ENCODE results near the gene CAMKK1. TPM values are rescaled to one million over a fixed set of nuclear protein-coding genes. Genes with fewer than 3 reads are reported as not detected.

Gene CAMKK1
- polyA plus RNA-seq, 1 experiment = 2.8 TPM

DNA sequence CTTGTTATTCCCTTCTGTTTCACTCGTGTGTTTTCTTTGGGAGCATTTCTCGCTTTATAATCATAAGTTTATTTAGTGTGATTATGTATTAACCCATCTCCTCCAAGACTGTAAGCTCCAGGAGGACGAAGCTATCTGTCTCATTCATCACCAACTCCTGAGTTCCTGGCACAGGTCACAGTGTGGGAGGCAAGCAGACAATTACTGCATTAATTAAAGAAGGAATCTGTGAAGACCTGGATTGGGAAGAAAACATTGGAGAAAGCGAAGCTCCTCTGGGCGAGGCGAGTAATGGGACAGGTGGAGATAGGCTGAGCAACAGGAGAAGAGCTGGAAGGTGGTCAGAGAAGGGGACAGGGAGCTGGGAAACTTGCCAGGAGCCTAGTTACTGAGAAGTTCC, 7.8 kb upstream of the CAMKK1 start:
- no peak for DNase-seq (ENCODE audit: low read depth, low spot score)

DNA sequence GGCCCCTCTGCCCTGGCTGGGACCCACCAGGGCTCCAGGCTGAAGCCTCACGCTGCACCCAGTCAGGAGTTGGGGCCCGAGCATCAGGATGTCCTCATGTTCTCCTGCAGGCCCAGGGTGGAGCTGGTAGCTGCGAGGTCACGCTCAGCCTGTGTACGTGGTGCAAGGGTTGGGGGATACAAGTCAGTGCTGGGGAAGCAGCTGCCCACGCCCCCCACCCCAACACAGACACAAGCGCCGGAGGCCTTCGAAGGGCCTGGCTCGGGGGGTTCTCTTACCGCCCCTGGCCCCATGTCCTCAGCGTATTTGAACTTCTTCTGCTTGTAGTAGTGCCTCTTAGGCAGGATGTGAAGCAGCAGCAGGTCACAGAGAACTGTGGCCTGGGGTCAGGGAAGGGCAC, 4.9 kb upstream of the CAMKK1 start:
- H3K4me3 ChIP-seq (ENCODE audit: low read depth, low read length) = no peak overlapping the region
- ChIA-PET CTCF (interaction anchor here (0.6 kb wide), 1 partner anchor 15 kb away, joined by 3 read pairs; no protein-coding TSS in a partner anchor), POLR2A (no interaction called here)
- H3K27ac ChIP-seq (ENCODE audit: low read depth, low read length) = no peak overlapping the region
- no peaks in the 10 kb centered on the region for H3K27me3 ChIP-seq (ENCODE audit: control insufficient read depth, insufficient read depth, low read length)
- DNase-seq (ENCODE audit: low read depth, low spot score) = no peak
- H3K9me3 ChIP-seq (ENCODE audit: control insufficient read depth, insufficient read depth, low read length) = no peaks in the 10 kb centered on the region; the same call in 1 of the 2 replicates
- TF ChIP-seq, protein P1, sequence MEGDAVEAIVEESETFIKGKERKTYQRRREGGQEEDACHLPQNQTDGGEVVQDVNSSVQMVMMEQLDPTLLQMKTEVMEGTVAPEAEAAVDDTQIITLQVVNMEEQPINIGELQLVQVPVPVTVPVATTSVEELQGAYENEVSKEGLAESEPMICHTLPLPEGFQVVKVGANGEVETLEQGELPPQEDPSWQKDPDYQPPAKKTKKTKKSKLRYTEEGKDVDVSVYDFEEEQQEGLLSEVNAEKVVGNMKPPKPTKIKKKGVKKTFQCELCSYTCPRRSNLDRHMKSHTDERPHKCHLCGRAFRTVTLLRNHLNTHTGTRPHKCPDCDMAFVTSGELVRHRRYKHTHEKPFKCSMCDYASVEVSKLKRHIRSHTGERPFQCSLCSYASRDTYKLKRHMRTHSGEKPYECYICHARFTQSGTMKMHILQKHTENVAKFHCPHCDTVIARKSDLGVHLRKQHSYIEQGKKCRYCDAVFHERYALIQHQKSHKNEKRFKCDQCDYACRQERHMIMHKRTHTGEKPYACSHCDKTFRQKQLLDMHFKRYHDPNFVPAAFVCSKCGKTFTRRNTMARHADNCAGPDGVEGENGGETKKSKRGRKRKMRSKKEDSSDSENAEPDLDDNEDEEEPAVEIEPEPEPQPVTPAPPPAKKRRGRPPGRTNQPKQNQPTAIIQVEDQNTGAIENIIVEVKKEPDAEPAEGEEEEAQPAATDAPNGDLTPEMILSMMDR (IDR thresholded peaks at IDR 0.05; ENCODE audit: low read depth, low read length) = no peak

More for the DNA sequence above, 7.8 kb upstream of the CAMKK1 start:
- H3K27ac ChIP-seq (ENCODE audit: low read depth, low read length) = no peak overlapping the region
- TF ChIP-seq, protein P1 (IDR thresholded peaks at IDR 0.05; ENCODE audit: low read depth, low read length) = no peak
- ChIA-PET POLR2A (no interaction called here), CTCF (interaction anchor here (0.8 to 3.1 kb wide), 2 partner anchors 13 to 37 kb away, joined by 4 to 24 read pairs; no protein-coding TSS in a partner anchor)
- no peak overlapping the region for H3K4me3 ChIP-seq (ENCODE audit: low read depth, low read length)
- peaks cover 4% of the 10 kb centered on the region for H3K27me3 ChIP-seq (ENCODE audit: control insufficient read depth, insufficient read depth, low read length)
- no peaks in the 10 kb centered on the region; the same call in 1 of the 2 replicates for H3K9me3 ChIP-seq (ENCODE audit: control insufficient read depth, insufficient read depth, low read length)

DNA sequence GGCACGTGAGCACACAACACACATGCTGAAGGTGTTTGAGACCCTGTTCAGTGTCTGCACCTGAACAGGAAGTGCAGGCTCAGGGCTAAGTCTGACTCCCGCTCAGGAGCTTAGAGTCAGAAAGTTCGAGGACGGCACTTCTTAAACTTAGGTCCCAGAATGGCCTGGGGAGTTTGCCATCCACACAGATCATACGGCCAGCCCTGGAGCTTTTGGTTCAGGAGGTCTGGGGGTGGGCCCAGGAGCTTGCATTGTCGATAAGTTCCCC, 4.0 kb upstream of the CAMKK1 start:
- Histone ChIP-seq H3K9me3 (ENCODE audit: control insufficient read depth, insufficient read depth, low read length) (no peaks in the 10 kb centered on the region; the same call in 1 of the 2 replicates), H3K4me3 (ENCODE audit: low read depth, low read length) (no peak overlapping the region), H3K27me3 (ENCODE audit: control insufficient read depth, insufficient read depth, low read length) (no peaks in the 10 kb centered on the region), H3K27ac (ENCODE audit: low read depth, low read length) (no peak overlapping the region)
- DNase-seq (ENCODE audit: low read depth, low spot score) = no peak
- CTCF ChIA-PET = interaction anchor here (0.6 to 0.9 kb wide), 2 partner anchors 16 to 17 kb away, joined by 3 read pairs; no protein-coding TSS in a partner anchor
- POLR2A ChIA-PET = no interaction called here
- TF ChIP-seq, protein P1 (IDR thresholded peaks at IDR 0.05; ENCODE audit: low read depth, low read length) = no peak

DNA sequence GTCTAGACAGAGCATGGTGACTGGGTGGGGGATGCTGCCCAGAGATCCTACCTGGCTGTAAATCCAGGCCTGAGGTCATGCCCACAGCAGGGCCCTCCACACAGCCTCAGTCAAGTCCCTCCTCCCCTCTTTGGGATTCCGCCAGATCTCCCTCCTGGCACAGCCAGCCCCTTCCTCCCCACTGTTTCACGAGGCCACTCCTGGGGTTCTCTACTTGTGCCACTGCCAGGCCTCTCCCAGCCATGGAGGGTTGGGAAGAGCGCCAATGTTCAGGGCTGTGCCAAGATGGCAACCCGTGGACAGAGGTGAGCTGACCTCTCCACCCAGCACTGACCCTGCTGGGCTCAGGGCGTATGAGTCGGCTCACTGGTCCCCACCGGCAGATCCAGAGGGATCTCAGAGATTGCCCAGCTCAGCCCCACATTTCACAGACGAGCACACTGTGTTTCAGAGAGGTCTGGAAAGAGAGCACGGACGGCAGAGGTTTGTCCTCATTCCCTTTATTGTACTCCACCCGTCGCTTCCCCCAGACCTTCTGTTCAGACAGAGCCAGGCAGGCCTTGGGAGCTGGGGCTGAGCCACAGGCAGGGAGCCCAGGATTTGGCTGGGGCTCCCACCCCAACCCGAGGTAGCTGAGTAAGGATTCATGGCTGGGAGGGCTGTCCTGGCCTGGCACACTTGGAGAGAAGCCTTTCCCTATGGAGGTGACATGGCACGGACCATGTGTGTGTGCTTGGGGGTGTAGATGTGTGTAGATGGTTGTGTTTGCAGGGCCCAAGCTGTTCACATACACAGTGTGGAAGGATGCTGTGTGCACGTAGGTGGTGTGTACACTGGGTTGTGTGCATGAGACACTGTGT, 3.5 kb upstream of the CAMKK1 start:
- ChIA-PET CTCF (interaction anchor here (0.9 kb wide), 1 partner anchor 18 kb away, joined by 3 read pairs; no protein-coding TSS in a partner anchor), POLR2A (no interaction called here)
- Histone ChIP-seq H3K27me3 (ENCODE audit: control insufficient read depth, insufficient read depth, low read length) (no peaks in the 10 kb centered on the region), H3K27ac (ENCODE audit: low read depth, low read length) (no peak overlapping the region), H3K9me3 (ENCODE audit: control insufficient read depth, insufficient read depth, low read length) (no peaks in the 10 kb centered on the region; the same call in 1 of the 2 replicates), H3K4me3 (ENCODE audit: low read depth, low read length) (no peak overlapping the region)
- TF ChIP-seq, protein P1 (IDR thresholded peaks at IDR 0.05; ENCODE audit: low read depth, low read length) = no peak
- no peak for DNase-seq (ENCODE audit: low read depth, low spot score)

DNA sequence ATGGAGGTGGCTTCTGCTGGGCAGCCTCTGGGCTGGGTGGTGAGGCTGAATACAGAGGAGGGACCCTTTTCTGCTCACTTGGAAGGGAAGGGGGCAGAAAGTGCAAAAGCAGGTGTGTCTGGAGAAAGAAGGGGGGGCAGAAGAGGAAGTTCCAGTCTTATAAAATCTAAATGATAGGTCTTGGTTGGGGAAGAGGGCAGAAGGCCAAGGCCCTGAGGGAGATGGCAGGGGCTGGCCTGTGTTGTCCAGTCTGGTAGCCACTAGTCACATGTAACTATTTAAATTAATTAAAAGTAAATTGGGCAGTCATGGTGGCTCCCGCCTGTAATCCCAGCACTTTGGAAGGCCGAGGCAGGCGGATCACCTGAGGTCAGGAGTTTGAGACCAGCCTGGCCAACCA, 2.5 kb upstream of the CAMKK1 start:
- TF ChIP-seq, protein P1 (IDR thresholded peaks at IDR 0.05; ENCODE audit: low read depth, low read length) = no peak
- H3K27ac ChIP-seq (ENCODE audit: low read depth, low read length) = no peak overlapping the region
- H3K27me3 ChIP-seq (ENCODE audit: control insufficient read depth, insufficient read depth, low read length) = no peaks in the 10 kb centered on the region
- H3K4me3 ChIP-seq (ENCODE audit: low read depth, low read length) = no peak overlapping the region
- POLR2A ChIA-PET = interaction anchor here (1.3 kb wide), 2 partner anchors 172 to 248 kb away, joined by 3 read pairs; partner anchors contain the start of genes CYB5D2 and ZZEF1
- DNase-seq (ENCODE audit: low read depth, low spot score) = no peak
- no peaks in the 10 kb centered on the region; the same call in 1 of the 2 replicates for H3K9me3 ChIP-seq (ENCODE audit: control insufficient read depth, insufficient read depth, low read length)
- CTCF ChIA-PET = interaction anchor here (1.6 kb wide), 1 partner anchor 18 kb away, joined by 11 read pairs; no protein-coding TSS in a partner anchor

All from AG04450 (cell line).